NCI-H82 treated with DMSO at 0.1 percent for 48 hours (cell line): ENCODE data around the gene PSME4.
A peak's percentile ranks its signal among the peaks of the same experiment; 100 is the strongest.

ENCODE experiments used
- DNase-seq: peaks from one replicate; lab custom pipeline; 2025; ENCODE audit not compliant: unreplicated experiment; lab: John Stamatoyannopoulos, UW

Gene PSME4, protein sequence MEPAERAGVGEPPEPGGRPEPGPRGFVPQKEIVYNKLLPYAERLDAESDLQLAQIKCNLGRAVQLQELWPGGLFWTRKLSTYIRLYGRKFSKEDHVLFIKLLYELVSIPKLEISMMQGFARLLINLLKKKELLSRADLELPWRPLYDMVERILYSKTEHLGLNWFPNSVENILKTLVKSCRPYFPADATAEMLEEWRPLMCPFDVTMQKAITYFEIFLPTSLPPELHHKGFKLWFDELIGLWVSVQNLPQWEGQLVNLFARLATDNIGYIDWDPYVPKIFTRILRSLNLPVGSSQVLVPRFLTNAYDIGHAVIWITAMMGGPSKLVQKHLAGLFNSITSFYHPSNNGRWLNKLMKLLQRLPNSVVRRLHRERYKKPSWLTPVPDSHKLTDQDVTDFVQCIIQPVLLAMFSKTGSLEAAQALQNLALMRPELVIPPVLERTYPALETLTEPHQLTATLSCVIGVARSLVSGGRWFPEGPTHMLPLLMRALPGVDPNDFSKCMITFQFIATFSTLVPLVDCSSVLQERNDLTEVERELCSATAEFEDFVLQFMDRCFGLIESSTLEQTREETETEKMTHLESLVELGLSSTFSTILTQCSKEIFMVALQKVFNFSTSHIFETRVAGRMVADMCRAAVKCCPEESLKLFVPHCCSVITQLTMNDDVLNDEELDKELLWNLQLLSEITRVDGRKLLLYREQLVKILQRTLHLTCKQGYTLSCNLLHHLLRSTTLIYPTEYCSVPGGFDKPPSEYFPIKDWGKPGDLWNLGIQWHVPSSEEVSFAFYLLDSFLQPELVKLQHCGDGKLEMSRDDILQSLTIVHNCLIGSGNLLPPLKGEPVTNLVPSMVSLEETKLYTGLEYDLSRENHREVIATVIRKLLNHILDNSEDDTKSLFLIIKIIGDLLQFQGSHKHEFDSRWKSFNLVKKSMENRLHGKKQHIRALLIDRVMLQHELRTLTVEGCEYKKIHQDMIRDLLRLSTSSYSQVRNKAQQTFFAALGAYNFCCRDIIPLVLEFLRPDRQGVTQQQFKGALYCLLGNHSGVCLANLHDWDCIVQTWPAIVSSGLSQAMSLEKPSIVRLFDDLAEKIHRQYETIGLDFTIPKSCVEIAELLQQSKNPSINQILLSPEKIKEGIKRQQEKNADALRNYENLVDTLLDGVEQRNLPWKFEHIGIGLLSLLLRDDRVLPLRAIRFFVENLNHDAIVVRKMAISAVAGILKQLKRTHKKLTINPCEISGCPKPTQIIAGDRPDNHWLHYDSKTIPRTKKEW (N-terminal part only)

DNA sequence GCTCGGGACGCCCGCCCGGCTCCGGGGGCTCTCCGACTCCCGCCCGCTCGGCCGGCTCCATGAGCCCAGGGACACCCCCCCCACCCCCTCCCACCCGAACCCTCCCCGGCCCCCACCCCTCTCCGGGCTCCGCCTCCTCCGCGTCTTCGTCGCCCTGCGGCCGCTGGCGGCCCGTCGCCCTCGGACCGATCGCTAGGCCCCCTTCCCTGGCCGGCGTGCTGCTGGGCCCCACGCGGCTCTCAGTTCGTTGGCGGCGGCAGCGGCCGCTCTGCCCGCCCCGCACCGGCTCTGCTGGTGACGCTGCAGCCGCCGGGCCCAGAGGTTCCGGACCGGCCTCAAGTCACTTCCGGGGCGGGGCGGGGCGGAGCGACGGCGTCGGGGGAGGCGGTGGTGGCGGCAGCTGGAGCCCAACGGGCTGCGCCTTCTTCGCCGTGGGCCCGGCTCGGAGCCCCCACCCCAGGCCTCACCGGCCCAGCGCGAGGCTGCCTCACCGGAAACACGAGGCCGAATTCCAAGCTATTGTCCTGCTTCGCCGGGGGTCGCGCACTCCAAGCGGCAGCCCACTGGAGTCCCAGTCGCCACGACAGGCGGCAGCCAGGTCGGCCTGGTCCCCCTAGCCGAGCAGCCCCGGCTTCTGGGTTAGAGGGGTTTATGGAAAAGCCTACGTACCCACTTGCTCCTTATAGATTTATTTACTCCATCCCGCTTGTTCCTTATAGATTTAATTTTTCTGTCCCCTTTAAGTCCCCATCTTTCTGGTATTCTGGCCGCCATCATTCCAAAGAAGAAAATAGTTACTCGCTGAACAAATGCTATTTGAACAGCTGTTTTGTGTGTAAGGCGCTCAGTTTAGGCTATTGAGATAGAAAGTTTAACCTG is at the start of gene PSME4:
Gene PSME4 (minus strand): TSS at position 270 of the 879 bp plus-strand sequence. CDS start 209 bp downstream, at position 61.
- DNase-seq = peak; percentile 59

DNA sequence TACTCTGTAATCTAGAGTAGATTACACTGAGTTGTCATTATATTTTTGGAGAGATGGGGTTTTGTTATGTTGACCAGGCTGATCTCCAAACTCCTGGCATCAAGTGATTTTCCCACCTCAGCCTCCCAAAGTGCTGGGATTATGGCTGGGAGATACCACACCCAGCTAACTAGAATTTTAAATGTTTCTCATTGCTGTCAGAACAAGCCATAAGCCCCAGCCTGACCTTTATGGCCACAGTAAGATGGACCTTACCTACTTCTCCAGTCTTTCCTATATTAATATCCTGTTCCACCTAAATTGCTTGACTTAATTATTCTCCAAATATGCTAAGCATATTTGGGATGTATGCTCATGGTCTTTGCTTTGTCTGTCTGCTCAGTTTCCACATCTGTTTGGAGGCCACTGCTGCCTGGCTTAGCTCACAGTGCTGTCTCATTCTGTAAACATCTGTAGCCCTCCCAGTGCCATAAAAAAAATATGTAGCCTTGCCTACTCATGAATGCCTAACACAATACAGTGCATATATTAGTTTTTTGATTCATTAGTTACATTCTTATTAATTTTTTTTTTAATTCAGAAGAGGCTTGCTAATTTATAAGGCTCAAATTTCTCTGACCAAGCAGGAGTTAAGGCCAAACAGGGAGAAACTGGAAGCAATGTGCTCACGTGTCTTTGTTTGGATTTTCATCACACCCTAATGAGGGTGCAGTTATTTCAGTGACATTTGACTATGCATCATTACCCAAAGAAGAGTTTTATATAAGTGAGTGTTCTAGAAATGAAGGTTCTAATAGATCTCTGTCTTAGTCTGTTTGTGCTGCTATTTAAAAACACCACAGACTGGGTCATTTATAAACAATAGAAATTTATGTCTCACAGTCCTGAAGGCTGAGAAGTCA is 45.3 kb upstream of the PSME4 start:
- no peak for DNase-seq

GRCh38 chr2:54013996-54014395 is 43.2 kb upstream of the PSME4 start:
- DNase-seq = no peak

- DNase-seq = no peak
Observed at GRCh38 chr2:54012538-54013141, 41.8 kb upstream of the PSME4 start.

- DNase-seq = no peak
Observed at GRCh38 chr2:54009549-54009948, 38.8 kb upstream of the PSME4 start.

GRCh38 chr2:54008439-54008838 is 37.6 kb upstream of the PSME4 start:
- DNase-seq = no peak

DNA sequence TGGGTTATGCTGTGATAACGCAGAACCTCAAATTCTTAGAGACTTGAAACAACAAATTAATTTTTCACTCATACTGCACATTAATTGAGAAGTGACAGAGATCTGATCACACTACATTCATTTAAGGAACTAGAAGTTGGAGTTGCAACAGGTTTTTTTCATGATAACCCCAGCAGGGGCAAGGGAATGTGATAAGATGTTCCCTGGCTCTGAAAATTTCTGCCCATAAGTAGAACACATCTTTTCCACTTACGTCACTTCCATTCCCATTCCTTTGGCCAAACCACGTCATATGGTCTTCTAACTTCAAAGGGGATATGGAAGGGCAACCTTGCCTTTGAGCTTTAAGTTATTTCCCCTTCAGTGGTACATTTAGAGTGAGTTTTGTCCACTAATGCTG is 29.7 kb upstream of the PSME4 start:
- no peak for DNase-seq

DNA sequence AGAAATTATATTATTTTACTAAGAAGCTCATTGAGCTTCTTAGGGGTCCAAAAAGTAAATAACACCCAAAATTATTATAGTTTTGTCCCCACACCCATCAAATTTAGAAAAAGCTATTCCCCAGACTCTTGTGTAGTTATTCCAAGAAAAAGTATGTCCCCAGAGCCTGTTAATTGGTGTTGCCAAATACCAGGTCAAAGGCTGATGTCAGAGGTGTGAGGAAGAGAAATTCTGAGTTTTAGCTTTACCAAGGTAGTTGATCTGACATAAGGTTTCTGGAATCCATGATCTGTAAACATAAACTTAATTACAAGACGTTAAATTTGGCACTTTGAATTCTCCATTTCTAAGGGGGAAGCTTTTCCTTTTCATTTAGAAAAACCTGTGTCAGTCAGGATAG is 29.3 kb upstream of the PSME4 start:
- no peak for DNase-seq

DNA sequence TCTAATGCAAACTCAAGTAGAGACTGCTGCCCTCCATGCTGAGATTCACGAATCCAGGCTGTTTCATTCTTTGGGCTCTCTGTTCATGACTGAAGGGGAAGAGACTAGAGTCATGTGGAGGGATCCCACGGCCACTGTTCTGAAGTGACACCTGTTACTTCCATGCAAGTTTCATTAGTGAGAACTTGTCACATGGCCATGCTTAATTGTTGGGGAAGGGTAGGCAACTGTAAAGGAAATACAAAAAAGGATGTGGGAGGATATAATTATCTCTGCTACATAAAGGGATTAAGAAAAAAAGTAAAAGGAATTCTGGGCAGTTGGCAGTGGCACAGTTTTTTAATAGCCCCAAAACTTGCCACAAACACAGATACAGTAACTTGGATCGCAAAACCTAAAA is 28.0 kb upstream of the PSME4 start:
- no peak for DNase-seq

- no peak for DNase-seq
Observed at GRCh38 chr2:53994818-53995808, 24.3 kb upstream of the PSME4 start.

GRCh38 chr2:53991948-53992347 is 21.2 kb upstream of the PSME4 start:
- no peak for DNase-seq

DNA sequence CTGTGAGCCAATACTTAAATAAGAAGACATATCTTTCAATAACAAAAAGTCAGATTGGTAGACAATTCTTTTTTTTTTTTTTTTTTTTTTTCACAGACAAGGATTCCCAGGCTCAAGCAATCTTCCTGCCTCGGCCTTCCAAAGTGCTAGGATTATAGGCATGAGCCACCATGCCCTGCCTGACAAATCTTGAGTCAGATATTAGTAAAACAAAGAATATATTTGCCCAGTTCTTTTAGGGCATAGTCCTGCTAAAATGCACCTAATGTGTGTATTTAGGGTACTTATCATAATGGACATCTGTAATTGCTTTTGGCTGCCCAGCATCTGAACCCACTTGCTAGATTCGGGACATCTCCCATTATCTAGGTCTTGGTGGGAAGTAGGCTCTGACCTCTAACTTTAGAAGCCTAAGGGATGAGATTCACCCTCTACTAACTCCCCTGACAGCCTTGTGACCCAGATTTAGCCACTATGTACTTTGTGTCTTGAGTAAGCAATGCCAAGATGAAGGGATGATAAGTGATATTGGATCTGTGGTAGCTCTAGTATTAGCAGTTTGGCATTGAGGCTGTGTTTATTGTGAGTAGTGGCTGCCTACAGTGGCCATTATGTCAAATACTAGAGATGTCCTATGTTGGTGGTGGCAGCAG is 18.5 kb upstream of the PSME4 start:
- no peak for DNase-seq

- no peak for DNase-seq
Observed at GRCh38 chr2:53987336-53987921, 16.6 kb upstream of the PSME4 start.

DNA sequence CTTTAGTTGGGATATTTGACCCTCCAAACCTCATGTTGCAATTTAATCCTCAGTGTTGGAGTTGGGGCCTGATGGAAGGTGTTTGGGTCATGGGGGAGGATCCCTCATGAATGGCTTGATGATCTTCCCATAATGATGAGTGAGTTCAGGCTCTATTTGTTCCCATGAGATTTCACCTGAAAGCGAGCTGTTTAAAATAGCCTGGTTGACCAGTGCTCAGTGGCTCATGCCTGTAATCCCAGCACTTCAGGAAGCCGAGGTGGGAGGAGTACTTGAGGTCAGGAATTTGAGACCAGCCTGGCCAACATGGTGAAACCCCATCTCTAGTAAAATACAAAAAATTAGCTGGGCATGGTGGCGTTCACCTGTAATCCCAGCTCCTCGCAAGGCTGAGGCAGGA is 14.9 kb upstream of the PSME4 start:
- DNase-seq = no peak

GRCh38 chr2:53969968-53970723 is 647 bp downstream of the PSME4 start:
- DNase-seq = no peak
